Measurements from ENCODE around the gene OR51E1. TPM values are rescaled to one million over a fixed set of nuclear protein-coding genes. Genes with fewer than 3 reads are reported as not detected.
A peak's percentile ranks its signal among the peaks of the same experiment; 100 is the strongest.

OR51E1 gene
- total and polyA plus RNA-seq, 2 donors, result 0.33 to 0.68 TPM

DNA sequence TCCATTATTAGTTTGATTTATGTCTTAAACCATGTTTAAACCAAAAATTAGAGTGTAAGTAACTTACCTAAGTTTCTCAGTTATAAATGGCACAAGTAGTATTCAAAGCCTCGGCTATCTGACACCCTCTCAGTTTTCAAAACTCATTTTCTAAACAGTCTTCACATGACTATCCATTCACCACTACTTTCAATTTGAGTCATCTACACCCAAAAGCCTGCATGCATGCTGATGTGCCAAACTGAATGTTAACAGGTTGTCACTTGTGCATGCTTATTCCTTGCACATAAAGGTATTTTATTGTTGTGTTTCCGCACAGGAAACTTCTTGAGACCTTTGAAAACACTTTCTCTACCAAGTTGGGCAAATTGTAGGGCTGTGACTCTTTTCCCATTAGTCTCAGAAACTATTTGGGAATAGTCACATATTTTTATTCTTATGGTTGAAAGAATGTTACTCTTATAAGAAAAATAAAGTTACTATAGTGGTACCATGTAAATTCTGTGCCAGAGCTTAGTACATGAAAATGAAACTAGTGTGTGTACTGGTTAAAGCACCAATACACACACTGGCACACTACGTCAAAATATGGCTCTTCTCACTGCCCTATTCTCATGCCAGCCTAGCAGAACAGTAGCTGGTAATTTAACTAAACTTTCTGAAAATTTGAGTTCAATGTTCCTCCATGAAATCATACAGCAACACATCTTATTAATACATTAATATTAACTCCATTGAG lies 56.1 kb downstream of the OR51E1 start:
- Histone ChIP-seq H3K9me3 (ENCODE audit: control insufficient read depth in 2 of 2, insufficient read depth in 1 of 2, low read length in 1 of 2) (no peaks in the 10 kb centered on the region), H3K27ac (ENCODE audit: low read depth in 1 of 2, low read length in 1 of 2) (no peak overlapping the region), H3K27me3 (ENCODE audit: control insufficient read depth in 2 of 2, insufficient read depth in 1 of 2, low read length in 1 of 2) (no peaks in the 10 kb centered on the region), H3K4me1 (ENCODE audit: control insufficient read depth in 2 of 2, insufficient read depth in 2 of 2, low read length in 2 of 2) (no peaks in the 10 kb centered on the region), H3K4me3 (ENCODE audit: low read length in 2 of 2) (no peak overlapping the region), H3K36me3 (ENCODE audit: control insufficient read depth in 2 of 2, insufficient read depth in 2 of 2, low read length in 1 of 2) (no peaks in the 10 kb centered on the region)
- WGBS, result 96% methylated on average over 3 of the region's 3 CpGs
- no peak for DNase-seq (ENCODE audit: low read depth in 6 of 9, low spot score in 9 of 9)

- WGBS, result 97% methylated on average over 1 of the region's 1 CpG
- no peaks in the 10 kb centered on the region for H3K4me1 ChIP-seq (ENCODE audit: control insufficient read depth in 2 of 2, insufficient read depth in 2 of 2, low read length in 2 of 2)
- no peaks in the 10 kb centered on the region for H3K9me3 ChIP-seq (ENCODE audit: control insufficient read depth in 2 of 2, insufficient read depth in 1 of 2, low read length in 1 of 2)
- no peak for DNase-seq (ENCODE audit: low read depth in 6 of 9, low spot score in 9 of 9)
- H3K4me3 ChIP-seq (ENCODE audit: low read length in 2 of 2), result no peak overlapping the region
- no peaks in the 10 kb centered on the region for H3K27me3 ChIP-seq (ENCODE audit: control insufficient read depth in 2 of 2, insufficient read depth in 1 of 2, low read length in 1 of 2)
- no peak overlapping the region for H3K27ac ChIP-seq (ENCODE audit: low read depth in 1 of 2, low read length in 1 of 2)
- H3K36me3 ChIP-seq (ENCODE audit: control insufficient read depth in 2 of 2, insufficient read depth in 2 of 2, low read length in 1 of 2), result no peaks in the 10 kb centered on the region
Measured at GRCh38 chr11:4700436-4700820, 56.6 kb downstream of the OR51E1 start.

DNA sequence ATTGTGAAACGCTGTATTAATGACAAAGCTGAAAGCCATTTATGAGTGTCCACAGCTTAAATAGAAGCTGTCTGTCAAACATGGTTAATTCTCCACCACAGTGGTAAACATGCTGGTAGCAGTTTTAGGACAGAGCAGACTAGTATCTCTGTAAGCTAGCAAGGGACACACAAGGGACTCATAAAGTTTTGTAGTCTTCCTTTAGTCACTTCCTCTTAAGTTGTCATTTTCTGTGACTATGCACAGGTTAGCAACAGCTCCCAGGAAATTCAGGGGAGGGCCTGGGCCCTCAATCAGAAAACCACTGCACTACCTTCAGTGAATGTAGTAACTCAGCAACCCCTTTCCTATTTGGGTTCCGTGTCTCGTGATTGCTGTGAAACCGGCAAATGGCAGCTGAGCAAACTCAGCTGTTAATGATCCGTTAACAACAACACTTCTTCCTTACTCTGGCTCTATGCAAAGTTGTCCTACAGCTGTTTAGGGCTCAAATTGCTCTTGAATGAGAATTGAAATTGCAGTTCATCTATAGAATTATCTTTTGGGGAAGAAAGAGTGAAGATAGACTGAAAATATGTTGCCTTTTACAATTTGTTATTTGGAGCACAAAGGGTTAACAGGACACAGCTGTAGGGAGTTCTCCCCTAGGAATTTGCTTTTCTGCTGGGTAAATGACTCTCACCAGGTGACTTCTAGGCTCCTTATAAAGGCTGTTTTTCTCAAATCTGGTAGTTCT lies 60.4 kb downstream of the OR51E1 start, which contains the start of gene MMP26:
Gene MMP26, plus strand, starts transcription at position 731 of the 736 bp plus-strand sequence.
- Histone ChIP-seq H3K27me3 (ENCODE audit: control insufficient read depth in 2 of 2, insufficient read depth in 1 of 2, low read length in 1 of 2) (no peaks in the 10 kb centered on the region), H3K9me3 (ENCODE audit: control insufficient read depth in 2 of 2, insufficient read depth in 1 of 2, low read length in 1 of 2) (no peaks in the 10 kb centered on the region), H3K27ac (ENCODE audit: low read depth in 1 of 2, low read length in 1 of 2) (peak within 1 kb of the TSS in 1 of 2 donors; percentile 2), H3K4me1 (ENCODE audit: control insufficient read depth in 2 of 2, insufficient read depth in 2 of 2, low read length in 2 of 2) (no peaks in the 10 kb centered on the region), H3K4me3 (ENCODE audit: low read length in 2 of 2) (no peak within 1 kb of the TSS), H3K36me3 (ENCODE audit: control insufficient read depth in 2 of 2, insufficient read depth in 2 of 2, low read length in 1 of 2) (no peaks in the 10 kb centered on the region)
- WGBS, result 76% methylated on average over 5 of the region's 5 CpGs
- DNase-seq (ENCODE audit: low read depth in 6 of 9, low spot score in 9 of 9), result no peak

DNA sequence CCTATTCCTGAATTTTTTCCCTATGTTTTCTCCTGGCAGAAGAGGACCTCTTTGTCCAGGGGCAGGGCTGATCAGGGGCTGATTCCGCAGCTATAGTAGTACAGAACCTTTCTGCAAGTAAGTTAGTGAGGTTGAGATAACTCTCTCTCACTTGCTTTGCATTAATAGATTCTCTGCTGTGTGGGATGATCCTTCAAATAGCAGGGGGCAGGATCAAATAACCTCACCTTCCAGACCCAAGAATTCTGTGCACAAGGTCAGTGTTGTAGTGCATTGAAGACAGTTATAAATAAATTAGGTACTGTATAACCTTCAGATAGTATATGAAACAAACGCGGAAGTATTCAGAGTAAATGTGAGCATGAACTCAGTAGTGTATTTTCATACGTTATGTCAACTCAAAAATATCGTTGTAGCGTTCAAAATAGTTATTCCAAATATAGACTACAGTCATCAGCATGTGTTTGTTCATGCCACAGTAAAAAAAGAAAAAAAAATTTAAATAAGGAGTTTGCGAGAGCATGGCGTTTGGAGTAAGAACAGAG lies 61.1 kb downstream of the OR51E1 start:
- Histone ChIP-seq H3K4me1 (ENCODE audit: control insufficient read depth in 2 of 2, insufficient read depth in 2 of 2, low read length in 2 of 2) (no peaks in the 10 kb centered on the region), H3K9me3 (ENCODE audit: control insufficient read depth in 2 of 2, insufficient read depth in 1 of 2, low read length in 1 of 2) (no peaks in the 10 kb centered on the region), H3K36me3 (ENCODE audit: control insufficient read depth in 2 of 2, insufficient read depth in 2 of 2, low read length in 1 of 2) (no peaks in the 10 kb centered on the region), H3K27me3 (ENCODE audit: control insufficient read depth in 2 of 2, insufficient read depth in 1 of 2, low read length in 1 of 2) (no peaks in the 10 kb centered on the region), H3K27ac (ENCODE audit: low read depth in 1 of 2, low read length in 1 of 2) (no peak overlapping the region), H3K4me3 (ENCODE audit: low read length in 2 of 2) (no peak overlapping the region)
- no peak for DNase-seq (ENCODE audit: low read depth in 6 of 9, low spot score in 9 of 9)
- WGBS, result 92% methylated on average over 8 of the region's 8 CpGs

Other genes with a start within 250 kb of the OR51E1 start
- not detected for gene OR52K2, start 194.7 kb upstream of the OR51E1 start, total RNA-seq
- gene OR52K2, start 194.7 kb upstream of the OR51E1 start, polyA plus RNA-seq, result not detected
- under 0.01 TPM for gene OR52K1, start 161.3 kb upstream of the OR51E1 start, total RNA-seq
- under 0.01 TPM for gene OR52K1, start 161.3 kb upstream of the OR51E1 start, polyA plus RNA-seq
- not detected for gene OR52M1, start 98.8 kb upstream of the OR51E1 start, total RNA-seq
- not detected for gene OR52M1, start 98.8 kb upstream of the OR51E1 start, polyA plus RNA-seq
- gene OR52I2, start 62.2 kb upstream of the OR51E1 start, total RNA-seq, result 0.09 TPM
- 0.07 TPM for gene OR52I2, start 62.2 kb upstream of the OR51E1 start, polyA plus RNA-seq
- under 0.01 TPM for gene OR52I1, start 49.9 kb upstream of the OR51E1 start, total RNA-seq
- gene OR52I1, start 49.9 kb upstream of the OR51E1 start, polyA plus RNA-seq, result 0.02 TPM
- gene TRIM68, start 35.8 kb upstream of the OR51E1 start, total RNA-seq, result 6.9 TPM
- gene TRIM68, start 35.8 kb upstream of the OR51E1 start, polyA plus RNA-seq, result 6.5 TPM
- not detected for gene OR51D1, start 6.5 kb upstream of the OR51E1 start, total RNA-seq
- under 0.01 TPM for gene OR51D1, start 6.5 kb upstream of the OR51E1 start, polyA plus RNA-seq
- gene OR51E2, start 53.9 kb downstream of the OR51E1 start, total RNA-seq, result under 0.01 TPM
- 0.57 TPM for gene OR51E2, start 53.9 kb downstream of the OR51E1 start, polyA plus RNA-seq
- 0.52 TPM for gene MMP26, start 60.8 kb downstream of the OR51E1 start, total RNA-seq
- gene MMP26, start 60.8 kb downstream of the OR51E1 start, polyA plus RNA-seq, result 1.9 TPM
- gene OR51F1, start 126.0 kb downstream of the OR51E1 start, total RNA-seq, result not detected
- not detected for gene OR51F1, start 126.0 kb downstream of the OR51E1 start, polyA plus RNA-seq
- not detected for gene OR52R1, start 160.4 kb downstream of the OR51E1 start, total RNA-seq
- gene OR52R1, start 160.4 kb downstream of the OR51E1 start, polyA plus RNA-seq, result not detected
- gene OR51F2, start 177.3 kb downstream of the OR51E1 start, total RNA-seq, result not detected
- not detected for gene OR51F2, start 177.3 kb downstream of the OR51E1 start, polyA plus RNA-seq
- gene OR51S1, start 205.2 kb downstream of the OR51E1 start, total RNA-seq, result not detected
- not detected for gene OR51S1, start 205.2 kb downstream of the OR51E1 start, polyA plus RNA-seq
- not detected for gene OR51T1, start 237.9 kb downstream of the OR51E1 start, total RNA-seq
- gene OR51T1, start 237.9 kb downstream of the OR51E1 start, polyA plus RNA-seq, result not detected